Thoracic aorta (tissue), 2 donors: Measurements from ENCODE around the gene NHEJ1. TPM values are rescaled to one million over a fixed set of nuclear protein-coding genes. Genes with fewer than 3 reads are reported as not detected.

ENCODE experiments used
- ATAC-seq: fragments of 150-250 bp; one replicate; pipeline ENCODE4 v1.8.0; 2017; ENCODE audit warnings: low read depth; ENCODE audit not compliant: insufficient number of reproducible peaks, low FRiP score
- DNase-seq: peaks from one replicate; pipeline ENCODE4 v3.0.0-alpha.2; 2020; ENCODE audit warnings: low spot score
- H3K27ac ChIP-seq, 2 donors: fragments of 200-600 bp; sonication (generic); 1 replicate in 1 of 2; 2 replicates in 1 of 2; pipeline ENCODE4 v1.5.1; 2016; ENCODE audit warnings: mild to moderate bottlenecking in 2 of 2, moderate library complexity in 2 of 2
- H3K27me3 ChIP-seq: fragments of 200-600 bp; sonication (generic); replicated peaks from 2 replicates; pipeline ENCODE4 v1.6.0; 2016; ENCODE audit warnings: mild to moderate bottlenecking; ENCODE audit not compliant: insufficient read depth
- H3K36me3 ChIP-seq: fragments of 200-600 bp; sonication (generic); one replicate; pipeline ENCODE4 v1.5.1; 2016
- H3K4me1 ChIP-seq, 2 donors: fragments of 200-600 bp; sonication (generic); 1 replicate in 1 of 2; 2 replicates in 1 of 2; pipeline versions ENCODE4 v1.5.1 to v1.6.0; 2016; ENCODE audit warnings: low read depth in 2 of 2, mild to moderate bottlenecking in 1 of 2; ENCODE audit not compliant: control insufficient read depth in 1 of 2
- H3K4me3 ChIP-seq: fragments of 200-600 bp; sonication (generic); 2 replicates; pipeline ENCODE4 v1.5.1; 2016; ENCODE audit warnings: mild to moderate bottlenecking
- H3K9me3 ChIP-seq: fragments of 200-600 bp; sonication (generic); 2 replicates; pipeline ENCODE4 v1.5.1; 2016
- CTCF ChIP-seq: fragments of 200-600 bp; sonication (generic); IDR thresholded peaks from one replicate; pipeline ENCODE4 v1.5.1; 2019; ENCODE audit warnings: antibody characterized with exemption
- total RNA-seq, 2 donors: library from RNA; depleted of rRNA; stranded (reverse); fragments of >200 nt; gene quantifications; one replicate each; pipeline versions ENCODE4 v1.1.0 to v1.2.3, GENCODE V29; 2016

Gene NHEJ1
- total RNA-seq, 2 donors from 2014 or later: 10.3 to 14.5 TPM

- DNase-seq: no peak
- no peak overlapping the region for H3K4me3 ChIP-seq
- peak; percentile 80 for ATAC-seq
- H3K27ac ChIP-seq: peak overlapping the region; percentile 43 to 73
- no peaks in the 10 kb centered on the region for H3K9me3 ChIP-seq
- peaks cover 24% of the 10 kb centered on the region for H3K36me3 ChIP-seq
- peak; percentile 76 for TF ChIP-seq CTCF
- H3K4me1 ChIP-seq: peaks cover 13 to 28% of the 10 kb centered on the region in 2 donors
- H3K27me3 ChIP-seq: no peaks in the 10 kb centered on the region
Observed at GRCh38 chr2:219171231-219171651, 10.6 kb upstream of the NHEJ1 start.

- ATAC-seq: no peak
- DNase-seq: no peak
- H3K4me3 ChIP-seq: no peak within 1 kb of the TSS
- H3K36me3 ChIP-seq: peaks cover 23% of the 10 kb centered on the region
- no peaks in the 10 kb centered on the region for H3K9me3 ChIP-seq
- no peaks in the 10 kb centered on the region for H3K27me3 ChIP-seq
- peak within 1 kb of the TSS in 1 of 2 donors; percentile 73 for H3K27ac ChIP-seq
- H3K4me1 ChIP-seq: peaks cover 3 to 17% of the 10 kb centered on the region in 2 donors
- TF ChIP-seq CTCF: no peak
Observed at GRCh38 chr2:219169930-219170654, 9.5 kb upstream of the NHEJ1 start, which contains the start of gene SLC23A3. SLC23A3 (minus strand) TSS chr2:219170029; CDS start chr2:219169984, 45 bp downstream.

- Histone ChIP-seq H3K36me3 (peaks cover 12% of the 10 kb centered on the region), H3K4me1 (peaks cover 0 to 11% of the 10 kb centered on the region in 2 donors), H3K9me3 (no peaks in the 10 kb centered on the region), H3K27me3 (no peaks in the 10 kb centered on the region), H3K4me3 (no peak overlapping the region), H3K27ac (no peak overlapping the region)
- DNase-seq: no peak
- no peak for TF ChIP-seq CTCF
- no peak for ATAC-seq
Observed at GRCh38 chr2:219168932-219169331, 8.3 kb upstream of the NHEJ1 start.

- TF ChIP-seq CTCF: no peak
Observed at GRCh38 chr2:219168526-219168925, 7.9 kb upstream of the NHEJ1 start.

GRCh38 chr2:219167997-219168396, 7.4 kb upstream of the NHEJ1 start:
- Histone ChIP-seq H3K9me3 (no peaks in the 10 kb centered on the region), H3K36me3 (peaks cover 8% of the 10 kb centered on the region), H3K27me3 (no peaks in the 10 kb centered on the region), H3K4me1 (peaks cover 0 to 11% of the 10 kb centered on the region in 2 donors), H3K4me3 (no peak overlapping the region), H3K27ac (no peak overlapping the region)
- ATAC-seq (no peak), DNase-seq (no peak)
- TF ChIP-seq CTCF: no peak

More at GRCh38 chr2:219168526-219168925, 7.9 kb upstream of the NHEJ1 start:
- Histone ChIP-seq H3K27ac (no peak overlapping the region), H3K4me1 (peaks cover 0 to 11% of the 10 kb centered on the region in 2 donors), H3K4me3 (no peak overlapping the region), H3K27me3 (no peaks in the 10 kb centered on the region), H3K36me3 (peaks cover 8% of the 10 kb centered on the region), H3K9me3 (no peaks in the 10 kb centered on the region)
- no peak for ATAC-seq
- no peak for DNase-seq
